Type B pancreatic cell (in vitro differentiated cells): ENCODE data around the gene KRT16. TPM values are rescaled to one million over a fixed set of nuclear protein-coding genes. Genes with fewer than 3 reads are reported as not detected.

Experiments
- DNase-seq: peaks from one replicate; pipeline ENCODE4 v3.0.0; 2021; ENCODE audit warnings: mixed read lengths; ENCODE audit not compliant: unreplicated experiment; ENCODE audit errors: extremely low spot score
- H3K27ac Mint-ChIP-seq: 2 replicates; pipeline ENCODE4 v1.8.0; 2021; ENCODE audit warnings: mild to moderate bottlenecking, mixed read lengths
- H3K27me3 Mint-ChIP-seq: 2 replicates; pipeline ENCODE4 v1.8.0; 2021; ENCODE audit warnings: mixed read lengths
- H3K36me3 Mint-ChIP-seq: 2 replicates; pipeline ENCODE4 v1.8.0; 2021; ENCODE audit warnings: mixed read lengths
- H3K4me1 Mint-ChIP-seq: one replicate; pipeline ENCODE4 v1.8.0; 2021; ENCODE audit warnings: mixed read lengths; ENCODE audit not compliant: unreplicated experiment
- H3K4me3 Mint-ChIP-seq: 2 replicates; pipeline ENCODE4 v1.8.0; 2021; ENCODE audit warnings: mild to moderate bottlenecking, mixed read lengths
- H3K9me3 Mint-ChIP-seq: 2 replicates; pipeline ENCODE4 v1.8.0; 2021; ENCODE audit warnings: mixed read lengths
- total RNA-seq: library from RNA; stranded (reverse); gene quantifications from 2 replicates; pipeline ENCODE4 v1.2.1, GENCODE V29; 2021; ENCODE audit warnings: low replicate concordance
- TF ChIP-seq, protein P1 (sequence below): fragments of 200-600 bp; sonication (generic); conservative IDR thresholded peaks from 2 replicates; pipeline ENCODE4 v1.5.0; 2021; ENCODE audit warnings: antibody characterized with exemption, mild to moderate bottlenecking

The KRT16 gene
- total RNA-seq, 1 donor from 2014 or later, result 1.5 TPM

DNA sequence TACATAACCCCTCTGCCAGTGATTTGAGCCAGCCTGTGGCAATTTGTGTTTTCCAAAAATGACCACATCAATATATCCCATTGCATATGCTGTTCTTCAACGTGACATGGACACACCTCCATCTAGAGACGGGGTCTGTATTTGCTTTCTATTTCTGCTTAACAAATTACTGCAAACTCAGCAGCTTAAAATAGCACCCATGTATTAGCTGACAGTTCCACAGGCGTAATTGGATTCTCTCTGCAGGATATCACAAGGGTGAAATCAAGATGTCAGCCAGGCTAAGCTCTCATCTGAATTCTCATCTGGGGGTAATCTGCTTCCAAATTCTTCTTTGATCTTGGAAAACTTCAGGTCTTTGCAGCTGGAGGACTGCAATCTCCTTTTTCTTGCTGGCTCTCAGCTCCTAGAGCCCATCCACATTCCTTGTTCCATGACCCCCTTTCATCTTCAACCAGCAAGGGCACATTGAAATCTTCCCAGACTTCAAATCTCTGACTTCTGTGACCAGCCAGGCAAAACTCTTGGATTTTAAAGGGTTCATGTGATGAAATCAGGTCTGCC is 48.9 kb downstream of the KRT16 start:
- TF ChIP-seq, protein P1, sequence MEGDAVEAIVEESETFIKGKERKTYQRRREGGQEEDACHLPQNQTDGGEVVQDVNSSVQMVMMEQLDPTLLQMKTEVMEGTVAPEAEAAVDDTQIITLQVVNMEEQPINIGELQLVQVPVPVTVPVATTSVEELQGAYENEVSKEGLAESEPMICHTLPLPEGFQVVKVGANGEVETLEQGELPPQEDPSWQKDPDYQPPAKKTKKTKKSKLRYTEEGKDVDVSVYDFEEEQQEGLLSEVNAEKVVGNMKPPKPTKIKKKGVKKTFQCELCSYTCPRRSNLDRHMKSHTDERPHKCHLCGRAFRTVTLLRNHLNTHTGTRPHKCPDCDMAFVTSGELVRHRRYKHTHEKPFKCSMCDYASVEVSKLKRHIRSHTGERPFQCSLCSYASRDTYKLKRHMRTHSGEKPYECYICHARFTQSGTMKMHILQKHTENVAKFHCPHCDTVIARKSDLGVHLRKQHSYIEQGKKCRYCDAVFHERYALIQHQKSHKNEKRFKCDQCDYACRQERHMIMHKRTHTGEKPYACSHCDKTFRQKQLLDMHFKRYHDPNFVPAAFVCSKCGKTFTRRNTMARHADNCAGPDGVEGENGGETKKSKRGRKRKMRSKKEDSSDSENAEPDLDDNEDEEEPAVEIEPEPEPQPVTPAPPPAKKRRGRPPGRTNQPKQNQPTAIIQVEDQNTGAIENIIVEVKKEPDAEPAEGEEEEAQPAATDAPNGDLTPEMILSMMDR, result no peak
- H3K4me3 Mint-ChIP-seq, result no peak overlapping the region
- no peaks in the 10 kb centered on the region for H3K36me3 Mint-ChIP-seq
- H3K27ac Mint-ChIP-seq, result no peak overlapping the region
- H3K4me1 Mint-ChIP-seq, result peaks cover 12% of the 10 kb centered on the region
- no peaks in the 10 kb centered on the region for H3K9me3 Mint-ChIP-seq
- no peak for DNase-seq
- H3K27me3 Mint-ChIP-seq, result peaks cover 3% of the 10 kb centered on the region

DNA sequence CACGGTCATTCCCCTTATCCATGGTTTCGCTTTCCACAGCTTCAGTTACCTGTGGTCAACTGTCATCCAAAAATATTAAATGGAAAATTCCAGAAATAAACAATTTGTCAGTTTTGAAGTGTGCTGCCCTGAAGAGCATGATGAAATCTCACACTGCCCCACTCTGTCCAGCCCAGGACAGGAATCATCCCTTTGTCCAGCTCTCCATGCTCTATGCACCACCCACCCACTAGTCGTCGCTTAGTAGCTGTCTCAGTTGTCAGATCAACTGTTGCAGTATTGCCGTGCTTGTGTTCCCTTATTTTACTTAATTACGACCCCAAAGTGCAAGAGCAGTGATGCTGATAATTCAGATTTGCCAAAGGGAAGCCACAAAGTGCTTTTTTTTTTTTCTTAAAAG is 51.0 kb downstream of the KRT16 start:
- no peak for DNase-seq
- Mint-ChIP-seq H3K4me1 (peaks cover 12% of the 10 kb centered on the region), H3K27me3 (peaks cover 3% of the 10 kb centered on the region), H3K27ac (no peak overlapping the region), H3K9me3 (no peaks in the 10 kb centered on the region), H3K4me3 (no peak overlapping the region), H3K36me3 (no peaks in the 10 kb centered on the region)
- TF ChIP-seq, protein P1, result no peak

Other genes with a start within 250 kb of the KRT16 start
- not detected in 2 replicates for gene KRT33B, start 243.0 kb downstream of the KRT16 start, total RNA-seq
- gene KRT34, start 230.5 kb downstream of the KRT16 start, total RNA-seq, result not detected in 2 replicates
- gene KRT31, start 215.2 kb downstream of the KRT16 start, total RNA-seq, result 0.79 TPM in 1 of 2 replicates, not detected in the other
- gene KRT37, start 188.2 kb downstream of the KRT16 start, total RNA-seq, result not detected in 2 replicates
- gene KRT38, start 171.8 kb downstream of the KRT16 start, total RNA-seq, result not detected in 2 replicates
- 0.17 and 0.83 TPM in 2 replicates for gene KRT32, start 145.4 kb downstream of the KRT16 start, total RNA-seq
- gene KRT35, start 131.6 kb downstream of the KRT16 start, total RNA-seq, result not detected in 2 replicates
- 0.17 and 0.83 TPM in 2 replicates for gene KRT36, start 122.9 kb downstream of the KRT16 start, total RNA-seq
- 869 and 1,618 TPM in 2 replicates for gene KRT13, start 107.2 kb downstream of the KRT16 start, total RNA-seq
- 208 and 840 TPM in 2 replicates for gene KRT15, start 93.9 kb downstream of the KRT16 start, total RNA-seq
- gene KRT19, start 84.5 kb downstream of the KRT16 start, total RNA-seq, result 750 and 2,036 TPM in 2 replicates
- 0.85 and 7.4 TPM in 2 replicates for gene KRT9, start 40.7 kb downstream of the KRT16 start, total RNA-seq
- 0.19 and 0.64 TPM in 2 replicates for gene KRT14, start 25.9 kb downstream of the KRT16 start, total RNA-seq
- 512 and 3,327 TPM in 2 replicates for gene KRT17, start 11.8 kb upstream of the KRT16 start, total RNA-seq
- 677 and 972 TPM in 2 replicates for gene EIF1, start 76.1 kb upstream of the KRT16 start, total RNA-seq
- gene GAST, start 99.6 kb upstream of the KRT16 start, total RNA-seq, result 119 and 193 TPM in 2 replicates
- gene HAP1, start 121.9 kb upstream of the KRT16 start, total RNA-seq, result 4.3 and 11.6 TPM in 2 replicates
- 169 and 505 TPM in 2 replicates for gene JUP, start 173.9 kb upstream of the KRT16 start, total RNA-seq
- gene P3H4, start 199.2 kb upstream of the KRT16 start, total RNA-seq, result 24.7 and 50.5 TPM in 2 replicates
- gene FKBP10, start 200.2 kb upstream of the KRT16 start, total RNA-seq, result 54.3 and 249 TPM in 2 replicates
- 46.0 and 74.8 TPM in 2 replicates for gene NT5C3B, start 223.5 kb upstream of the KRT16 start, total RNA-seq
- gene KLHL10, start 225.1 kb upstream of the KRT16 start, total RNA-seq, result 0.24 TPM in 1 of 2 replicates, not detected in the other